Stomach (tissue), 4 donors: Measurements from ENCODE around the gene GLRA3.

Experiments
- CTCF ChIP-seq, 7 experiments: fragments of 450-650 bp in 4 of 7; fragments of 200-600 bp in 3 of 7; sonication (generic) in 3 of 7; IDR thresholded peaks; one replicate each; pipeline ENCODE4 v1.5.1; 2016 to 2019; ENCODE audit warnings: antibody characterized with exemption in 7 of 7, control low read depth in 2 of 7, mild to moderate bottlenecking in 1 of 7
- EP300 ChIP-seq: sonication (generic); formaldehyde crosslinking; IDR thresholded peaks from one replicate; pipeline ENCODE4 v1.6.1; 2017; ENCODE audit warnings: antibody characterized with exemption
- POLR2A ChIP-seq, 4 donors: fragments of 450-650 bp; IDR thresholded peaks; one replicate each; pipeline ENCODE4 v1.6.1; 2016; ENCODE audit warnings: antibody characterized with exemption in 4 of 4, control low read depth in 2 of 4, mild to moderate bottlenecking in 1 of 4, moderate library complexity in 1 of 4
- POLR2AphosphoS5 ChIP-seq, 3 donors: sonication (generic); formaldehyde crosslinking; IDR thresholded peaks; one replicate each; pipeline ENCODE4 v1.6.1; 2016; ENCODE audit warnings: antibody characterized with exemption in 3 of 3

GRCh38 chr4:174663216-174663615 is 165.8 kb downstream of the GLRA3 start:
- TF ChIP-seq EP300 (no peak), POLR2A (IDR thresholded peaks at IDR 0.05) (no peak), POLR2AphosphoS5 (IDR thresholded peaks at IDR 0.05) (no peak), CTCF (IDR thresholded peaks at IDR 0.05) (no peak)
